NT2/D1 (cell line): ENCODE results near the gene SEC61A2.

Experiments used
- SUZ12 ChIP-seq: IDR thresholded peaks from 2 replicates; pipeline ENCODE4 v1.6.1; 2011; ENCODE audit not compliant: insufficient read length, insufficient read depth; ENCODE audit errors: extremely low read depth
- YY1 ChIP-seq: IDR thresholded peaks from 2 replicates; pipeline ENCODE4 v1.6.1; 2011; ENCODE audit not compliant: insufficient read length, insufficient read depth
- ZNF274 ChIP-seq: IDR thresholded peaks from 2 replicates; pipeline ENCODE4 v1.6.1; 2011; ENCODE audit warnings: mild to moderate bottlenecking, low read depth, low read length

GRCh38 chr10:12109286-12109685, 20.2 kb upstream of the SEC61A2 start:
- TF ChIP-seq SUZ12 (no peak), YY1 (no peak), ZNF274 (no peak)
